Spleen (tissue), 11 donors: Measurements from ENCODE around the gene ITGB5. TPM values are rescaled to one million over a fixed set of nuclear protein-coding genes. Genes with fewer than 3 reads are reported as not detected.
"Not testable (repeated sequence)": the region's sequence is repeated elsewhere in the genome, so short reads cannot be mapped to it uniquely, and the experiment has no call there.

Experiments
- DNase-seq: peaks from one replicate; pipeline ENCODE4 v3.0.0-alpha.2; 2020
- H3K27ac ChIP-seq, 8 donors: fragments of 200-600 bp; sonication (generic) in 7 of 8; 1 replicate in 4 of 8; 2 replicates in 4 of 8; pipeline versions ENCODE4 v1.5.0 to v1.8.0; 2016 to 2021; ENCODE audit warnings: inconsistent platforms in 4 of 8, mild to moderate bottlenecking in 4 of 8, moderate library complexity in 1 of 8
- H3K27me3 ChIP-seq, 7 donors: fragments of 200-600 bp; sonication (generic) in 6 of 7; replicated peaks in 1 of 7; 1 replicate in 4 of 7; 2 replicates in 3 of 7; pipeline versions ENCODE4 v1.5.0 to v1.8.0; 2016 to 2021; ENCODE audit warnings: inconsistent platforms in 3 of 7, mild to moderate bottlenecking in 1 of 7
- H3K36me3 ChIP-seq, 6 donors: fragments of 200-600 bp; sonication (generic) in 5 of 6; 1 replicate in 4 of 6; 2 replicates in 2 of 6; pipeline versions ENCODE4 v1.5.0 to v1.8.0; 2016 to 2021; ENCODE audit warnings: inconsistent platforms in 2 of 6
- H3K4me1 ChIP-seq, 6 donors: fragments of 200-600 bp; sonication (generic) in 5 of 6; 1 replicate in 3 of 6; 2 replicates in 3 of 6; pipeline versions ENCODE4 v1.5.0 to v1.8.0; 2016 to 2021; ENCODE audit warnings: inconsistent platforms in 3 of 6
- H3K4me3 ChIP-seq, 8 donors: fragments of 200-600 bp; sonication (generic) in 7 of 8; 1 replicate in 4 of 8; 2 replicates in 4 of 8; pipeline versions ENCODE4 v1.5.0 to v1.8.0; 2016 to 2021; ENCODE audit warnings: inconsistent platforms in 4 of 8, mild to moderate bottlenecking in 4 of 8, moderate library complexity in 2 of 8
- H3K9me3 ChIP-seq, 8 donors: fragments of 200-600 bp; sonication (generic) in 7 of 8; 1 replicate in 4 of 8; 2 replicates in 4 of 8; pipeline versions ENCODE4 v1.5.0 to v1.8.0; 2016 to 2021; ENCODE audit warnings: inconsistent platforms in 4 of 8
- CTCF ChIP-seq, 11 experiments: fragments of 200-600 bp in 7 of 11; fragments of 450-650 bp in 4 of 11; sonication (generic) in 4 of 11; IDR thresholded peaks in 8 of 11; conservative IDR thresholded peaks in 3 of 11; 1 replicate in 7 of 11; 2 replicates in 4 of 11; pipeline versions ENCODE4 v1.4.0 to v1.8.0; 2016 to 2021; ENCODE audit warnings: antibody characterized with exemption in 11 of 11, inconsistent platforms in 4 of 11, mild to moderate bottlenecking in 1 of 11
- POLR2A ChIP-seq, 3 donors: fragments of 450-650 bp; IDR thresholded peaks; one replicate each; pipeline ENCODE4 v1.5.1; 2017; ENCODE audit warnings: antibody characterized with exemption in 3 of 3, mild to moderate bottlenecking in 1 of 3
- POLR2AphosphoS5 ChIP-seq, 3 donors: sonication (generic); formaldehyde crosslinking; IDR thresholded peaks; one replicate each; pipeline ENCODE4 v1.5.1; 2017; ENCODE audit warnings: antibody characterized with exemption in 3 of 3
- WGBS, 5 donors: extraction: QIAGEN DNeasy Blood & Tissue Kit in 3 of 5; methylation state at CpG; one replicate each; pipeline versions ENCODE4 v1.1.5 to v1.1.7; 2013 to 2018; 5-methylcytosine and 5-hydroxymethylcytosine counted together
- intact Hi-C: fragments of 100-400 bp; cut with DNase I; formaldehyde crosslinking; loops from one replicate; pipeline ENCODE4 v1.15.0; 2023; ENCODE audit warnings: low total_unique reads
- polyA plus RNA-seq, 3 donors: library from polyadenylated mRNA; stranded (reverse); fragments of 200-250 nt; gene quantifications; one replicate each; pipeline ENCODE4 v1.2.1, GENCODE V29; 2013
- total RNA-seq, 7 donors: library from RNA; depleted of rRNA in 3 of 7; stranded (reverse); fragments of >200 nt in 3 of 7; fragmentation: NEBNext Ultra II Directional in 4 of 7; extraction: Animal tissue kit (Norgen Biotek cat#: 25700) in 4 of 7; gene quantifications; one replicate each; pipeline versions ENCODE4 v1.1.0 to v1.2.1, GENCODE V29; 2016 to 2021
- donor health status: healthy with polysubstance abuse.
- donor health status: DM: no; HTN: no; CAD: no; lungs with moderate emphysema.
- donor health status: DM: no; HTN: no; CAD: no.
- donor health status: Bipolar disorder and iron deficiency.
- donor health status: healthy.
- donor health status: DM: no; HTN: no; CAD: no.
- donor health status: DM: yes; HTN: yes; CAD: no.

ITGB5 gene
- total and polyA plus RNA-seq, 10 donors, result 7.4 to 227 (median 108) TPM

- Histone ChIP-seq H3K27me3 (no peaks in the 10 kb centered on the region), H3K27ac (no peak overlapping the region), H3K9me3 (no peaks in the 10 kb centered on the region), H3K4me3 (no peak overlapping the region), H3K4me1 (peaks cover 6 to 19% (median 12%) of the 10 kb centered on the region in 6 donors), H3K36me3 (peaks cover 0 to 13% (median 9%) of the 10 kb centered on the region in 6 donors)
- TF ChIP-seq POLR2A (IDR thresholded peaks at IDR 0.05) (no peak), CTCF (IDR thresholded peaks at IDR 0.05 in 8 of 11, conservative IDR thresholded peaks at IDR 0.05 in 3 of 11) (no peak), POLR2AphosphoS5 (IDR thresholded peaks at IDR 0.05) (no peak)
- DNase-seq, result no peak
- intact Hi-C loops, result no loop called here
- WGBS, 5 donors, result 73 to 77% (median 75%) methylated on average over 5 of the region's 5 CpGs
Observed at GRCh38 chr3:124758851-124759635, 128.1 kb downstream of the ITGB5 start.

- H3K9me3 ChIP-seq, H3K27me3 ChIP-seq, H3K4me3 ChIP-seq, H3K27ac ChIP-seq, H3K36me3 ChIP-seq, DNase-seq, intact Hi-C loops: not testable (repeated sequence)
- 85 to 92% (median 88%) methylated on average over 6 to 7 of the region's 7 CpGs for WGBS, 5 donors
- H3K4me1 ChIP-seq, result peaks cover 6 to 19% (median 12%) of the 10 kb centered on the region in 6 donors
Observed at GRCh38 chr3:124757926-124758325, 129.2 kb downstream of the ITGB5 start.

DNA sequence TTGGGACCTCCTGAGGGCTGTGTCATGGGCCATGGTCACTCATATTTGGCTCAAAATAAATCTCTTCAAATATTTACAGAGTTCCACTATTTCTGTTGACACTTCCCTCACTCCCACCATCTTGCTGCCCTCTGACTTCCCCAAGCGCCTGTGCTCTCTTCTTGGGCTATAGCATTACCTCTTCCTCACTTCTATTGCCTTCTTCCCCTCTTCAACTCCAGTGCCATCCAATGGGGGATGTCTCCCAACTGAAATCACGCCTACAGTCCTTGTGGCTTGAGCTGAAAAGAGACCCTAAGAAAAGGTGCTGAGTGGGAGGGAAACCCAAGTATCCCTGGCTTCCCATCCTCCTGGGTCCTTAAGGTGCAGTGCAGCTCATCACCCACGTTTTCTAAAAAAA is 135.1 kb downstream of the ITGB5 start:
- WGBS, 5 donors, result 82 to 94% (median 85%) methylated on average over 3 of the region's 3 CpGs

DNA sequence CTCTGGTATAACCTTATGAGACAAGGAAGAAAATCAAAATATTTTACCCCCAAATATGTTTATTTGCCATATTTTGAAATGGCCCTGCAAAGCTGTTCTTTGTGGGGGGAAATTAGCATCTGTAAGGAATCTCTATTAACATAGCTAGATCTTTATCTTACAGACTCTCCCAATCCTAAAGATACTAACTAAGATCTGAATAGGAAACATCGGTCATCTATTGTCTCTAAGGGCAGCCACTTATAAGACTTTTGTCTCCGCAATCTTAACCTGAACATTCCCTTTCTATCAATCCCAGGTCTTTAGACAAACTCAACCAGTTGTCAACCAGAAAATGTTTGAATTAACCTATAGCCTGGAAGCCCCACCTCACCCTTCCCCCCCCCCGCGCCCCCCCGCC is 135.7 kb downstream of the ITGB5 start:
- peaks cover 0 to 16% (median 3%) of the 10 kb centered on the region in 6 donors for H3K36me3 ChIP-seq
- no peaks in the 10 kb centered on the region for H3K27me3 ChIP-seq
- intact Hi-C loops, result no loop called here
- no peaks in the 10 kb centered on the region for H3K4me1 ChIP-seq
- H3K9me3 ChIP-seq, result no peaks in the 10 kb centered on the region
- DNase-seq, result no peak
- 71 to 76% (median 74%) methylated on average over 5 of the region's 5 CpGs for WGBS, 5 donors
- no peak overlapping the region for H3K4me3 ChIP-seq
- no peak overlapping the region for H3K27ac ChIP-seq
- no peak for TF ChIP-seq CTCF (IDR thresholded peaks at IDR 0.05 in 8 of 11, conservative IDR thresholded peaks at IDR 0.05 in 3 of 11)
- no peak for TF ChIP-seq POLR2AphosphoS5 (IDR thresholded peaks at IDR 0.05)
- TF ChIP-seq POLR2A (IDR thresholded peaks at IDR 0.05), result no peak

More for the DNA sequence above, 135.1 kb downstream of the ITGB5 start:
- Histone ChIP-seq H3K36me3 (peaks cover 0 to 10% (median 1%) of the 10 kb centered on the region in 6 donors), H3K4me1 (no peaks in the 10 kb centered on the region), H3K9me3 (no peaks in the 10 kb centered on the region), H3K27ac (no peak overlapping the region), H3K27me3 (no peaks in the 10 kb centered on the region), H3K4me3 (no peak overlapping the region)
- intact Hi-C loops, result no loop called here
- TF ChIP-seq CTCF (IDR thresholded peaks at IDR 0.05 in 8 of 11, conservative IDR thresholded peaks at IDR 0.05 in 3 of 11) (no peak), POLR2A (IDR thresholded peaks at IDR 0.05) (no peak), POLR2AphosphoS5 (IDR thresholded peaks at IDR 0.05) (no peak)
- no peak for DNase-seq
